ENCODE data around the gene NBEA.

NBEA gene

DNA sequence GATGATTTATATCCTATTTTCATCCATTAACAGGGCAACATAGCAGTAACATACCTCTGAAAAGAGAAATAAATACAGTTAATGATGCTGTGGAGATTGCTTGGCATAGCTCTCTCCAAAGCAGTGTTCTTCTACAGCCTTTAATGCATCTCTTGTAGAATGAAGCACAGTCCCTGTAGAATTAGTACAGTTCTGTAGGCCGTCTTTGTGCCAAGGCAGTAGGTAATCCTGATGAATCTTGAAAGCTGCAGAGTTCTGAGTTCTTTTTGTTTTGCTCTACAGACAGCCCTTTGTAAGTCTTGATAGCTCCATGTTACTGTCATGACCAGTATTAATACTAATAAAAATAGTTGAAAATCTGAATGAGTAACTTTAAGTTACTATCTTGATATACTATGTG lies 350.3 kb downstream of the NBEA start:
- no peak for DNase-seq

DNA sequence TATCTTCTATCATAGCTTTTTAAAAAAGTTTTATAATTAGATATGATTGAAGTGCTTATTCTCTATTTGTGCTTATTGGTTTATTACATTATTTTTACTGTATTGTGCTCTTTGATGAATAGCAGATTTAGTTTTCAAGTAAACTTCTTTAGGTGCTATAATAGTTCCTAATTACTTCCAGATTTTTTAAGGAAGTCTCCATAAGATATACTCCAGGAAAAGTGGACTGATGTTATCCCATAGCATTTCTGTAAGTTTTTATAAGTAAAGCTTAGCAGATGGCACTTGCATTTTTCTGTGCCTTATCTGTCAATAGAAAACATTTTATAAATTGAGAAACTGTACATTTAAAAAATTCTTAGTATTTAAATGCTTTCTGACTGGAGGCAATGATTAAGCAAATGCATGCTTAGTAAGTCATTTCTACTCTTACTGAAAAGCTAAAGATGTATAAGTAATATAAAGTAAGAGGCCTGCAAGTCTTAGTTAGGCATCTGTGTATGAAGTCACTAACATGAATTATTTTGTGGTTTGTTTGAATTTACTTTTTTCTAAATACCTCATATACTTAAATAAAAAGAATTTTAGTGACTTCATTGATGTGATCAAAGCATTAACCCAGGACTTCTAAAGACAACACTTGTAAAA lies 351.6 kb downstream of the NBEA start:
- no peak for DNase-seq

DNA sequence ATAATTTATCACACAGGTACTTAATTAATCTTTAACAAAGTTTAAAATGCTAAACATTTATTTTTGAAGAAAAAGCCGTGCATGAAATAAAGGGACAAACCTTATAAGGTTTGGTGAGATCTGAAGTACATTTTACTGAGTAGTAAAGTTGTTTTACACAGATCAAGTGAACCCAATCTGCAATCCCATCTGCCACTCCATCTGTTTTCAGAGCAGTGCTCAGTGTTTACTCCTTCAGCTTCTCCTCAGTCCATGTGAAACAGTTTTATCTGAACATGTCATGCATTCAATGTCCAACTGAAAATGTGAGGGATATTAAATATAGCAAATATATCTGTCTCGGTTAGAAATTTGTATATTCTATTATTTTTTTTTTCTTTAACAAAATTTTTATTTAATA lies 367.6 kb downstream of the NBEA start:
- no peak for DNase-seq

DNA sequence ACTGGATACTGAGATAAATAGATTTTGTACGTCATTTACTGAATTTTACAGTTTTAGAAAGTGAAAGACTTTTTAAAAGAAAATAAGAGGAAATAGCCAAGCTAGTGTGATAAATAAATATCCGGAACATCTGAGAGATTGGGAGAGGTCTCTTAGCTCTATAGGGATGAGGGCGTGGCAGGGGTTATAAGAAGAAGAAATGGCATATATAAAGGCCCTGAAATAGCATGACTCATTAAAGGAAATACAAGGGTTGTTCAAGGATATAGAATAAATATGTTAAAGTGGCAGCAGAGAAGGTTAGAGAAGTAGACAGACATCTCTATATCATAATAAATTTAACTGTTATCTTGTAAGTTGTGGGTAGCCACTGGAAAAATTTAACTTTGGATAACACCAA lies 390.1 kb downstream of the NBEA start:
- no peak for DNase-seq

DNA sequence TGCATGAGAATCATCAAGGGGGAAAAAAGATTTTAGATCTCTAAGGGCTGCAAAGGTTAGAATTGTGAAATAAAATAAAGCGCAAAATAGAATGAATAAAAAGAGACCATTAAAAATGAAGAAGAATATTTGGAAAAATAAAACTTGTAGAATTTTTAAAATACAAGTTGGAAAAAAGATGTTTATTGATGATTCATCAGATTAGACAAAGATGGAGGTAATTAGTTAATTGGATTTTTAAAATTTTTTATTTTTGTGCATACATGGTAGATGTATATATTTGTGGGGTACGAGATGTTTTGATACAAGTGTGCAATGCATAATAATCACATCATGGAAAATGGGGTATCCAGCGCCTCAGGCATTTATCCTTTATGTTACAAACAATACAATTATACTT lies 391.1 kb downstream of the NBEA start:
- DNase-seq, result no peak

DNA sequence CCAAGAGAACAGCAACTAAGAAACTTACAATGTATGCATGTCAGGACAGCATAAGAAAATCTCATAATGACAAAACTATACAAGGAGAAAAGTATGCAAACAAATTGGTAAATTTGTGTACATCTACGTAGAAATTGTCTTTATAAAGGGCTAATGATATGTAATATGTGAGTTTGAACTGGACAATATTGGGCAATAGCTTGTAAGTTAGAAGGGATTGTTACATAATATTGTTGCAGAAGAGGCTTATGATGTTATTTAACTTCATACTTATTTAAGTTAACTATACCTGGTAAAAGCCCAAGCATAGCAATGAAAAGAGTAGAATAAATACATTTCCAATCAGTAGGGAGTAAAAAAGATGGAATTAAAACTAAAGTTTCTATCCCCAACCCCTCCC lies 400.4 kb downstream of the NBEA start:
- no peak for DNase-seq

DNA sequence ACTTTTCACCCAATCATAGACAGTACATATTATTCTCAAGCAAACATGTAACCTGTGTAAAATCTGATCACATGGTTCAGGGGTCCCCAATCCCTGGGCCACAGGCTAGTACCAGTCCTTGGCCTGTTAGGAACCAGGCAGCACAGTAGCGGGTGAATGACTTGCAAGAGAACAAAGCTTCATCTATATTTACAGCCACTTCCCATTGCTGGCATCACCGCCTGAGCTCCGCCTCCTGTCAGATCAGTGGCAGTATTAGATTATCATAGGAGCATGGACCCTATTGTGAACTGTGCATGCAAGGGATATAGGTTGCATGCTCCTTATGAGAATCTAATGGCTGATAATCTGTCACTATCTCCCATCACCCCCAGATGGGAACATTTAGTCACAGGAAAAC lies 401.3 kb downstream of the NBEA start:
- no peak for DNase-seq

DNA sequence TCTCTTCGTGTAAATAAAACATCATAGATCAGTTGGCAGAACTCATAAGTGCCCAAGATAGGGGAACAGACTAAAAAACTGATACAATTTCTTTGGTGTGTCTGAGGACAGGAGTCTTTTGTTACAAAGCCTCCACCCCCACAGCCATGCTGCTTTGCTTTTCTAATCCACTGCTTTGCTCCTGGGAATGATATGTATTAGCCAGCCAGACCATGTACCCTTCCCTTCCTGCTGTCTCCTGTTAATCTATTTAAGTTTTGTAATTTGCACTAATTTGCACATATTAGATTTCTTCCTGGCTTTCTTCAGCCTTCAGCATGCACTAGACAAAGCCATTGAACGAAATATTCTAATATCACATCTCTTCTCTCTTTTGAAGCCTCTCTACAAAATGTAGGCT lies 403.9 kb downstream of the NBEA start:
- no peak for DNase-seq

DNA sequence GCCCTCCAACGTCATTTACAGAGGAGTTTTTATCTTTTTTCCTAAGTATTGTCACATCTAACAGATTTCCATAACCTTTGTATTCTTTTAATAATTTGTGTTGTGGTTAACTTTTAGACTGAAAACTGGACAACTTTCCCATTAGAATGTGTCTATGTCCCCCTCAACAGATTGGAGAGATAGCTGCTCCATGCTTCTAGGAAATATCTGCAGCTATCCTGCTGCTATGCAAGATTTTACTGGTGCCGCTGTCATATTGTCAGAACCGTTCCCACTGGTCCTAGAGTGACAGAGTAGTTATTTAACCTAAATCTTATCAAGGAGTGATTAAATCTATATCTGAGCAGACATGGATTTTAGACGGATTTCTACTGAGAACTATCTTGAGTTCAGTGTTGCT lies 404.4 kb downstream of the NBEA start:
- DNase-seq, result no peak

DNA sequence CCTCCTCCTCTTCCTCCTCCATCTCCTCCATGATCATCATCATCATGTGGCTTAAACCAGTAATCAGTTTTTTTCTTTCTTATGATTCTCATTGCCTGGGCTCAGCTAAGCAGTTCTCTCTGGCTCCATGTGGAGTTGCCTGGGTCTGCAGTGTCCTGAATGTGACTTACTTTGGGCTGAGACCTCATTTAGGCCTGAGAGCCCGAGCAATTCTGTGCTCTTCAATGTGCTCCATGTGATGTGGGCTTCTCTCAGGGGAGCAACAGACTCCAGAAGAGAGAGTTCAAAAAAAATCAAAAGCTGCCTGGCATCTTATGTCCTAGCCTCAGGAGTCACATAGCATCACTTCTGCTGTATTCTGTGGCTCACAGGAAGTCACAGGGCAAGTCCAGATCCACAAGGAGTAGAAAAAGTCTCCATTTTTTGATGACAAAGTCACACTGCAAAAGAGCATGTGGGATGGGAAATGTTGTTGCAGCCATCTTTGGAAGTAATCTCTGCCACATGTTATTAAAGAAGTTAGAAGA lies 405.7 kb downstream of the NBEA start:
- DNase-seq, result no peak

DNA sequence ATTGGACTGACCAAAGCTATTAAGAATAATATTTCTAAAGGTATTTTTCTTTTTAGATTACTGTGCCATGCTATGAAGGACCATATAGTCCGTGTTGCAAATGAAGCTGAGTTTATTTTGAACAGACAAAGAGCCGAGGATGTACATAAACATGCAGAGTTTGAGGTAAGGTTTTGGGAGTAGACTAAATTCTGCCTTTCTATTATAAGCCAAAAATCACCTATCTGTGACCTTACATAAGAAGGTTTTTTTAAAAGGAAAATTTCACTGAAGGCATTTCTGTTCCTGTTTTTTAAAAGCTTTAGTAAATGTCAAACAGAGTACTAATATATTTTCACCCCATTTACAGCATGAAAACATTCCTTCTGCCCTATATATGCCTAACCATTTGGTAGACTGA lies 407.0 kb downstream of the NBEA start:
- DNase-seq, result no peak

DNA sequence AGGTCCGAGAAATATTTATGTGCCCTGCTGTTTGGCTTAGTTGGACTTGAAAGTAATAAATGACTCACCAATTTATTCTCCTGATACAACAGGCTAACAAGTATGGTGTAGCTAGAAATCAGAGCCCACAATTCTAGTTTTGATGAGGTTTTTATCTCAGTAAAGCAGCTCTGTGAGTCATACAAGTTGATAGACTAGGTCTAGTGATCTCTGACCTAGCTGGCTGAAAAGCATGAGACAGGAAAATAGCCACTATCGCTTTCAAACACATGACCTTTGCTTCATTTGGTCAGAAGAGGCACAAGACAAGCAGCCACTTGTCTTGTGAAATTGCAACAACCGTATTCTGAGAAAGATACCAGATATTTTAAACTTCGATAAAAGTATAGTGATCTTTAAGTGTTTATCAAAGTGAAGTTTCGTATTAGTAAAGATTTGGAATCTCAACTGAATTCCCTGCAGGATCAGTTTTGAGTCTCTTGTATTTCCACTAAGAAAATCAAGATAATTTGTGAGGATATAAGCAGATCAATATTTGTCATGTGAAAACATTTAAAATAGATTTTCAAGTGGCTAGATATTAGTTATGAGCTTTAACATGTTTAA lies 407.7 kb downstream of the NBEA start:
- no peak for DNase-seq

DNA sequence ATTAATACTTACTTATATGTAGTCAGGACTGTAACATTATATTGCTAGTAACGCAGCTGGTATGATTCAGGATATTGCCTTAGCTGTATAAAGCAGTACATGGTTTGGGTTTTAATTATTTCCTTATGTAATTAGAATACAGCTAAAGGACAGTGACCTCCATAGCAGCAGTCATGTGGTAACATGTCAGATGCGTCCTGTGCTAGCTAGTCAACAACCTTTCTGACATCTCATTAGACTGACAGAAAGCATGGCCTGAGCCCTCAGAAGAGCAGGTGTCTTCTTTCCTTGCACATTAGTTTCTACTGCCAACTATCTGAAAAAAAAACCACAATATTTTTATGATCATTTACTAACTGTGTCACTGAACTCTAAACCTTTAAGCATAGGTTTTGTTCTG lies 412.2 kb downstream of the NBEA start:
- no peak for DNase-seq

DNA sequence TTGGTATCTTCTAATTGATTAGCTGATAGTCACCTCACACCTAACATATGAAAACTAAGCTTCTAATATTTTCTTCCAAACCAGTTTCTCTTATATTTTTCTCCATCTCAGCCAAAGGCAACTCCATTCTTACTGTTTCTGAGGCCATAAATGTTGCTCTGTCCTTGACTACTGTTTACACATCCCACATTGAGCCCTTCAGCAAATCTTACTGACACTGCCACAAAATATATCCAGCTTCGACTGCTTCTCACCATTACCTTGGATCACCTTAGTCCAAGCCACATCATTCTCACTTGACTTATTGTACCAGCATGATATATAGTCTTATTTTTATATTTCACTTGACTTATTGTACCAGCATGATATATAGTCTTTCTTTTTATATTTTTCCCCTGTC lies 412.8 kb downstream of the NBEA start:
- DNase-seq, result no peak

DNA sequence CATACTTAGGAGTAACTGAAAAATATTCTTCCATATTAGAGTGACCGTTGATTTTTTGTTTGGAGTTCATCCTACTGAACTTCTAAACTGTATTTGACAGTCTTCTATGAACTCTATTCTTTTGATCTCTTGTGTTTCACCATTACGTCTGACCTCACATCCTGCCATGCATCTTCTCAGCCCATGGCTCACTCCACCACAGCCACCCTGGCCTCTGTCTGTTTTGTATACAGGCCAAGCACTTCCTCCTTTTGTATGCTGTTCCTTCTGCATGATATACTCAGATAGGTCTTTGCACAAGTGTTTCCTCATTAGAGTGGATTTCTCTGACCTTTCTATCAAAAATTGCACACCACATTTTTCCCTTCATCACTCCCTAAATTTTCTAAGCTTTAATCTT lies 414.5 kb downstream of the NBEA start:
- no peak for DNase-seq

DNA sequence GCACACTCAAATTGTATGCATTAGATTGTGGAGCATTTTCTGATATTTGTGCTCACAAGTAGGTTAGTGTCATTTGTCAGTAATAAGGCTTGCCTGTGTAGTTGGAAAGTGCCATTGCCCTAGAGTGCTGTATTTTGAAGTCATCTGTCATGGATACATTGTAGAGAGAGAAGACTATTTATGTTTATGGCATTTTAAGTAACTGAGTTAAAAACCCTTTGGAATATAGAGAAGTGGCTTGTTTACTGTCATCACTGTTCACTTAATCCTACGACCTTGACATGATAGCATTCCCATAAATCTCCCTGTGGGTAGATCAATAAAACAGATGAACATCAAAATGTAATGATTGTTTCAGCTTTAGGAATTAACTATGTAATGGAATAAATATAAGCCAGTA lies 423.8 kb downstream of the NBEA start:
- DNase-seq, result no peak

DNA sequence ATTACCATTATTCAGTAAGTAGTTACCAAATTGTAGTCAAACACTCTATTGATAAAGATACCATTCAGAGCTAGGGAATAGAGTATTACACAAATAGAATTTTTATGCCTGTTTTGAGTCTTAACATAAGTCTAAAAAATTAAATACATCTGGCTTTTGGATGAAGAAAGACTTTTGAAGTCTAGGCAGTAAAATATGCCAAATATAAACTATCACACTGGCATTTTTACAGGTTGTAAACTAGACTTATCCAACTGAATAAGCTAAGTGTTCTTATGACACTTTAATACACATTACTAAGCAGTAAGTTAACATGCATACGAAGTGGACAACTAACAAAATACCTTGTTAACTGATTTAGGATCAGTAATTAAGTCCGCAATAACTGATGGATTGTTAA lies 425.5 kb downstream of the NBEA start:
- DNase-seq, result no peak

DNA sequence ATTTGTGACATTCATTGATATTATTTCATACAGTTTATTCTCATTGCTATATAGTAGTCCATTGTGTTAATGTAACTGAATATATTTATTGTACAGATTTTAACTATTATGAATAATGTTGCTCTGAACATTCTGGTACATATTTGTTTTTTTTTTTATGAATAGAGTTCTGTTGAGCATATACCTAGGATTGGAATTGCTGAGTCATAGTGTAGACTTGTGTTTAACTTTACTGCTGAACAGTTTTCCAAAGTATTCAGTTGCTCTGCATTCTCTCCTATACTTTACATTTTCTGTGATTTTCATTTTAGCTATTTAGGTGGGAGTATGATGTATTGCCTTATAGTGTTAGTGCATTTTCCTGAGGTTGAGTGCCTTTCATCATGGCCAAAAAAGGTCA lies 436.9 kb downstream of the NBEA start:
- no peak for DNase-seq

DNA sequence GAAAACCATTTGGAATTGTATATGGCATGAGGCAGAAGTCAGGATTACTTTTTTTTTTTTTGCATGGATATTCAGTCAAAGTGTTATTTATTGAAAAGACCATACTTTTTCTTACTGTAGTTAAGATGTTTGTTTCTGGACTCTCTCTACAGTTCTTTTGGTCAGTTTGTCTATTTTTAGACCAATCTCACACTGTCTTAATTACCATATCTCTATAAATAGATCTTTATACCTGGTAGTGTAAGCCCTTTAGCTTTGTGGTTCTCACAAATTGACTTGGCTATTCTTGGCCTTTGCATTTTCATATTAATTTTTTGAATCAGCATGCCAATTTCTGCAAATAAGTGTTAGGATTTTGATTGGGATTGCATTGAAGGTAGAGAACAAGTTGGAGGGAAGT lies 437.6 kb downstream of the NBEA start:
- DNase-seq, result no peak

DNA sequence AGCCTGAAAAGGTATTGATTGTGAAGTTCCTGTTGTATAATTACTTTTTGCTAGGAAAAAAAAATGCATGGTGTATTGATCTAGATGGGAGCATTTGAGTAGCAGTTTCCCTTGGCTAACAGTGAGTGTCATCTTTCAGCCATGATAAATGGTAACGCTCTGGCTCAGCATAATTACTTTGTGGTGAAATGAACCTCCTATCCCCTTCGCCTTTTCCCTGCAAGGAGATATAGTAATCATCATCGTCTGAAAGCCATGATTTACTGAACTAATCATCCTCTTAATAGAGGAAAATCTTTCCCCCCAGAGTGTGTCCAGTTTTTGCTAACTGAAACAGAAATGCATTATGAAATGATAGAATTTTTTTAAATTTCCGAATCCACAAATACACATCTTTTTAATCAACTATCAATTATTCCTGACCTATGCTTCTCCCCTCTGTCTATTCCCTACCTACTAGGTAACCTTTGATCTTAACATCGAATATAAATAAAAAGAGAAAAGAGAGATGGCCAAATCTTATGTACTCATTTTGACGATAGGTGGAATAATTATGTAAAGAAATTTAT lies 445.7 kb downstream of the NBEA start:
- no peak for DNase-seq

DNA sequence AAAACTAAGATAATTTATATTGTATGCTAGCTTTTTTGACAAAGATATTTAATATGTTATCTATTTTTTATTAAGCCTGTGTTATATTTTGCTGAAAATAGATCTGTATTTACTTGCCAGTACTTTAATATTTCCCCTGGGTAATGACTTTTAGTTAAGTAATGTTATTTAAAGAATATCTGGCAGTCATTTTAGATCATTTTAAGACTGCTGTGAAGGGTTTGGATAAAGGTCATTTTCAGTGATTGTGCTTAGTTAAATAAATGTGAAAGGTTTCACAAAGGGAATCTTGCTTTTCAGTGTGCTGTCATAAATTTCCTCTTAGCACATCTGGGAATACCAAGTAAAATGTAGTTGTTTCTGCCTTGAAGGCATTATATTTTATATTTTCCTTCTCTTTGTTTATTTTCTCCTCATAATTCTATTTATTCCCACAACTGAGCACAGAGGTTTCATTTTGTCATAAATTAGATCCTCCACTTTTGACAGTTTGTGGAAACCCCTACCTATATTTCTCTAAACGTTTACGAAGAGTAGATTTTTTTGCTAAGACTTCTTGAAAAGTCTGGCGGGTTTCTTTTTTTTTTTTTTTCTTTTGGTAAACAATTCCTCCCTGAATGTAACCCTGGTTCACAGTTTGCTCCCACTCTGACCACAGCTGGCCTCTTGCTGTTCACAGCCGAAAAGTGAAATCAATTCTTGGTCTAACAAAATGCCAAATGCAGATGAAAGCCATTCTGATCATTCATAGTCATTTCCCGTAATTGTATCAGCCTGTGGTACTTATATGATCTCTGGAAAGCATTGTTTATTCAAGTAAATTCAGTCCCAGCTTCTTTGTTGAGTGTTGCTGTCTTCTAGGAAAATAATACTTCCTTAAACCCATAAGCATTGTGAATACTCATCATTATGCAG lies 446.6 kb downstream of the NBEA start:
- no peak for DNase-seq

DNA sequence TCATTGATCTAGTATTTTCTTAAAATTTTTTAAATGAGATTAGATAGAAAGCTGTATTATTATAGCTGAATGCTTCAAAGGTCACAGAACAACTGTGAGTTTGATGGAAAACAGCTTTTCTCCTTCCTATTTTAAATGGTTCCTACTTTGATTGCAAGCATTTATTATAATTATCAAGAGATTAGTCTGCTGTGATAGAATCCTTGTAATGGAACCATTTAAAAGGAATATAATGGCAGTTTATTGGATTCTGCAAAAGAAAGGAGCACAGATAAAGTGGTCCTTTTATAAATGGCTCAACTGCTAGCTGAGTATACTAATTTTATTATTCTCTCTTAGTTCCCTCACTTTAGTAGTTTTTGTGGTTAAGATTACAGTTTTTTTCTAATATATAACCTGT lies 447.5 kb downstream of the NBEA start:
- no peak for DNase-seq

DNA sequence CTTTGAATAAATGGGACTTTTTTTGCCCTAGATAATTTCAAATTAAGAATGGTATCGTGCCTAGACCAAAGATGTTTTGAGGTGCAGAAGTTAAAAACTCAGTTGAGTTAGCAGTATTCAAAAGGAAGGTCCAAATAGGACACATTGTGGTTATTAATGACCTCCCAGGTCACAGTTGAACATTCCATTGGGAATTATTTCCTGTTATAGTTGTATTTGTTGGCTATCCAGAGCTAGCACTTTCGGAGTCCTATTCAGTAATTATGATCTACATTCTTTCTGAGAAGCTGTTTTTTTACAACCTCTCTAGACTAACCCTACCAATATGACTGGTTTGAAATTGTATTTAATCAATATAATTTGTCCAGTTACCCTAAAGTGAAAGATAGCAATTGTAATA lies 450.7 kb downstream of the NBEA start:
- no peak for DNase-seq

DNA sequence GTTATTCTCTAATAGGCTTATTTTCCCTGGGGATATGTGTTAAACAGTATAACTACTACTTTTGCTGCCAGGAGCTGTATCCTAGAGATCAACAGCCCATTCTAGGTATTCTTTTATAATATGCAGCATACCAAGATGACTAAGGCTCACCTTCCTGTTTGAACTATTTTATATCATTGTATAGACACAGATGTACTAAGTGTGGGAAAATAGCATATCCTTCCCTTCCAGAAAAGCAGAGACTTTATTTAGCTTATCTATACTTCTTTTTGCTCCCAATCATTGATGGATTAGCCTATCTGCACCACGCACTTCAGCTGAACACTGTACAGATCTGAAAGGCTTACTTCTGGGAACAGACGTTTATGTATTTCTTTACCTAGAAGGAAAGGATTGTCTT lies 451.8 kb downstream of the NBEA start:
- no peak for DNase-seq
